GM06990 (cell line): ENCODE results near the gene CCKAR.
"Not testable (repeated sequence)": the region's sequence is repeated elsewhere in the genome, so short reads cannot be mapped to it uniquely, and the experiment has no call there.

Experiments
- DNase-seq: peaks from one replicate; pipeline ENCODE4 v3.0.0-alpha.2; 2011; ENCODE audit not compliant: insufficient read length; ENCODE audit errors: extremely low read depth
- H3K27me3 ChIP-seq: replicated peaks from 2 replicates; pipeline ENCODE4 v1.6.0; 2011; ENCODE audit warnings: low read length; ENCODE audit not compliant: control insufficient read depth, insufficient read depth
- H3K36me3 ChIP-seq: 2 replicates; pipeline ENCODE4 v1.5.1; 2011; ENCODE audit warnings: low read length; ENCODE audit not compliant: control insufficient read depth, insufficient read depth
- H3K4me3 ChIP-seq: replicated peaks from 2 replicates; pipeline ENCODE4 v1.5.1; 2011; ENCODE audit warnings: low read depth, mild to moderate bottlenecking, control low read depth, low read length
- TF ChIP-seq, protein P1 (sequence below): IDR thresholded peaks from 2 replicates; pipeline ENCODE4 v1.5.1; 2011; ENCODE audit warnings: low read length, control low read depth, mild to moderate bottlenecking, inconsistent platforms; ENCODE audit not compliant: insufficient read depth, poor library complexity, severe bottlenecking

The CCKAR gene

DNA sequence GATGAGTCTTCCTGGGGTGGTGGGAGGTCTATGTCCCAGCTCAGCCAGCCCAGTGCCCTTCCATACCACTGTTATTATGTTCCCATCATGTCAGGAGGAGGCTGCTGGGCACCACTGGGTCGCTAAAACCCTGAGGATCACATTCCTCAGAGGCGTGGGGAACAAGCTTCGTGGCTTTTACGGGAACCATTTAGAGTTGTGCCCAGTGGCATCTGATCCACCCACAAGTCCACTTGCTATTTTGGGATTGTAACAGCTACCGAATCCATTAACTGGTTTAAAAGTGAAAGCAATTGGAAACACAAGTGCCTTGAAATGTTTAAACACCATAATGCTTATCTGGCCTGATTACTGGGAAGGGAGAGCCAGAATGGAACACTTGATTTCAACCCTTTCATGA, 13.1 kb upstream of the CCKAR start:
- TF ChIP-seq, protein P1, sequence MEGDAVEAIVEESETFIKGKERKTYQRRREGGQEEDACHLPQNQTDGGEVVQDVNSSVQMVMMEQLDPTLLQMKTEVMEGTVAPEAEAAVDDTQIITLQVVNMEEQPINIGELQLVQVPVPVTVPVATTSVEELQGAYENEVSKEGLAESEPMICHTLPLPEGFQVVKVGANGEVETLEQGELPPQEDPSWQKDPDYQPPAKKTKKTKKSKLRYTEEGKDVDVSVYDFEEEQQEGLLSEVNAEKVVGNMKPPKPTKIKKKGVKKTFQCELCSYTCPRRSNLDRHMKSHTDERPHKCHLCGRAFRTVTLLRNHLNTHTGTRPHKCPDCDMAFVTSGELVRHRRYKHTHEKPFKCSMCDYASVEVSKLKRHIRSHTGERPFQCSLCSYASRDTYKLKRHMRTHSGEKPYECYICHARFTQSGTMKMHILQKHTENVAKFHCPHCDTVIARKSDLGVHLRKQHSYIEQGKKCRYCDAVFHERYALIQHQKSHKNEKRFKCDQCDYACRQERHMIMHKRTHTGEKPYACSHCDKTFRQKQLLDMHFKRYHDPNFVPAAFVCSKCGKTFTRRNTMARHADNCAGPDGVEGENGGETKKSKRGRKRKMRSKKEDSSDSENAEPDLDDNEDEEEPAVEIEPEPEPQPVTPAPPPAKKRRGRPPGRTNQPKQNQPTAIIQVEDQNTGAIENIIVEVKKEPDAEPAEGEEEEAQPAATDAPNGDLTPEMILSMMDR = no peak

DNA sequence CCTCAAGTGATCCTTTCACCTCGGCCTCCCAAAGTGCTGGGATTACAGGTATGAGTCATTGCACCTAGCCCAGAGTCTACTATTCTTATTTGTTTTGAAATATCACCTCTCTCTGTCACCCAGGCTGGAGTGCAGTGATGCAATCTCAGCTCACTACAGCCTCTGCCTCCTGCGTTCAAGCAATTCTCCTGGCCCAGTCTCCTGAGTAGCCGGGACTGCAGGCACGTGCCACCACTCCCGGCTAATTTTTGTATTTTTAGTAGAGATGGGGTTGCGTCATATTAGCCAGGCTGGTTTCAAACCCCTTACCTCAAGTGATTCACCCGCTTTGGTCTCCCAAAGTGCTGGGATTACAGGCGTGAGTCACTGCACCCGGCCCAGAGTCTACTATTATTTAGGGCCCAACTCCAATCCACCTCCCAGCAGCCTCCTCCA, 10.3 kb upstream of the CCKAR start:
- H3K36me3 ChIP-seq, DNase-seq, H3K4me3 ChIP-seq, H3K27me3 ChIP-seq: not testable (repeated sequence)

More for the DNA sequence above, 13.1 kb upstream of the CCKAR start:
- H3K27me3 ChIP-seq = no peaks in the 10 kb centered on the region; the same call in 1 of the 2 replicates
- no peak overlapping the region for H3K4me3 ChIP-seq
- H3K36me3 ChIP-seq = no peaks in the 10 kb centered on the region
- no peak for DNase-seq

DNA sequence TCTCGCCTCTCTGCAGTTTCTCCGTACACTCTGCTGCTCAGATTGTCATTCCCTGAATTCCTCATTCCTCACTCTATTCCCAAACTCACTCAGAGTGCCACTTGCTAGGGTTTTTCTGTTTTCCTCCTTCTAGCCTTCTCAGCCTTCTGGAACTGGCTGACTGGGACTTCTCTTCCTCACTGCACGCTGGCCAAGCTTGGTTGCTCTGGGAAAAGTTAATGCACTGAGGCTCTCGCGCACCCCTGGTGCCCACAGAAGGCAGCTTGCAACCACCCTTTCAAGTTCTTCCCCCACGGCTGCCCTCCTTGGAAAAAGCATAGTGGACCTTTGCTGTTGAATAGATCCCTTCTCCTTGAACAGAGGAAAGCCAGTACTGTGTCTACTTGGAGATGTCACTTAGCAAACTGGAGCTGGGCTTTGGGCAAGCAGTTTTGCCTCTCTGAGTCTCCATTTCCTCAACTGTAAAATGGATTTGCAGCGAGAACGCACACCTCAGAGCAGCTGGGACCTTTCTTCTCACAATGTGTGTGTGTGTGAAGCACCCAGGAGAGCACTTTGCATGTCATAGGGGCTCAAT, 6.0 kb upstream of the CCKAR start:
- Histone ChIP-seq H3K36me3 (no peaks in the 10 kb centered on the region), H3K27me3 (no peaks in the 10 kb centered on the region; the same call in 1 of the 2 replicates), H3K4me3 (no peak overlapping the region)
- no peak for DNase-seq
- TF ChIP-seq, protein P1 = no peak

DNA sequence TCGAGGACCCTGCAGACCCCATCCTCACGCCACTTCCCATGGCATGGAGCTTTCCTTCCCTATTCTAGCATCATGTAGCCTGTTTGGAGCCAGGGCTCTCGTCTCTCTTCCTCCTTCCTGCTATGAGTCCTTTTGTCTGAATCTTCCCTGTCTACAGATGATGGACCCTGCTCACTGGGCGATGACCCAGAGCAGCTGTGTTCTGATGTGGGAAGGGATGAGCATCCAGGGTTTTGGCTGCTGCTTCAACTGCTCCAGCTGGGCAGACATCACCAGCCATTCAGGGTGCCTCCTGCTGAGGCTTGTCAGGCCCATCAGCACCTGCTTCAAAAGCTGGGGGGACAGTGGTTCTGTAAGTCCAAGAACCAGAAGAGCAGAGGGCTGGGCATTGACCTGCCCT, 3.2 kb upstream of the CCKAR start:
- Histone ChIP-seq H3K36me3 (no peaks in the 10 kb centered on the region), H3K27me3 (peaks cover 2% of the 10 kb centered on the region), H3K4me3 (no peak overlapping the region)
- TF ChIP-seq, protein P1 = no peak
- DNase-seq = no peak

DNA sequence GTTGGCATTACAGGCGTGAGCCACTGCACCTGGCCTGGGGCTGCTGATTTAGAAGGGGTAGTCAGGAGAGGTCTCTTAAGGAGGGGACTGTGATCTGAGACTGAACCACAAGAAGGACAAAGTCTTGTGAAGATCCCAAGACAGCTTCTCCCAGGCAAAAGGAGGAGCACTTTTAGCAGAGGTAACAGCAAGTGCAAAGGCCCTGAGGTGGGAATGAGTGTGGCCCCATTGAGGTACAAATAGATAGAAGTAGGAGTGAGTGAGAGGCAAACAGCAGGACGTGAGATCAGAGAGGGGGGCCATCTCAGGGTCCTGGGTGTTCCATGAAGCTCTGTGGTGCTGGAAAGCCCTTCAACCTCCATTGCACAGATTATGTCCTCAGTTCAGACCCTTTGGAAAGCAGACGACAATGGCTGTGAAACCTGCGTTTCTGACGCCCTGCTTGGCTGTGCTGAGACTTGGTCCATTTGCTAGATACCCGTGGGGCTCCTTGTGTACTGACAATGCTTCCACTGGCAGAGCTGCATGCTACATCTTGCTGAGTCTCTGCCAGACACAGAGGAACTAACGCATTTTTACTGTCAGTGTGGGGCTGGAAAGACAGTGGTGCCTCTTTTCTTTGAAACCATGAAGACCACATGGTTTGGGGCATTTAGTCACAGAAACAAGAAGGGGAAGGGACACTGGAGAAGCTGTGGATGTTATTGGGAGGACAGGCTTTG, 1.3 kb upstream of the CCKAR start:
- TF ChIP-seq, protein P1 = no peak
- Histone ChIP-seq H3K4me3 (no peak overlapping the region), H3K36me3 (no peaks in the 10 kb centered on the region), H3K27me3 (peaks cover 2% of the 10 kb centered on the region)
- no peak for DNase-seq

DNA sequence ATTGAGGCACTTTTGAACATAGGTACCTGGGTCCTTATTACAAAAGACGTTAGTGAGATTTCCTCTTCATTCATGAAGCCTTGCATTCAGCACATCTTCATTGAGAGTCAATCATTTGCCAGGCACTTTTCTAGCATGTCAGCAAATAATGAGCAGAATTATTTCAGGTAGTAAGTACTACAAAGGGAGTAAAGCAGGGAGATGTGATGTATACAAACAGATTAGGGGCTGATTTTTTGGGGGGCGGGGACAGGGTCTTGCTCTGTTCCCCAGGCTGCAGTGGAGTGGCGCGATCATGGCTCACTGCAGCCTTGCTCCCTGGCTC, 638 bp upstream of the CCKAR start:
- DNase-seq = no peak
- H3K4me3 ChIP-seq = no peak overlapping the region
- peaks cover 2% of the 10 kb centered on the region for H3K27me3 ChIP-seq
- TF ChIP-seq, protein P1 = no peak
- H3K36me3 ChIP-seq = no peaks in the 10 kb centered on the region
